AG09309 (cell line): ENCODE results near the gene SEL1L.
A peak's percentile ranks its signal among the peaks of the same experiment; 100 is the strongest.

ENCODE experiments used
- DNase-seq: peaks from one replicate; pipeline ENCODE4 v3.0.0-alpha.2; 2010; ENCODE audit warnings: low read depth
- H3K4me3 ChIP-seq: 2 replicates; pipeline ENCODE4 v1.5.1; 2011; ENCODE audit warnings: mild to moderate bottlenecking, low read depth, low read length, moderate library complexity; ENCODE audit not compliant: control insufficient read depth
- TF ChIP-seq, protein P1 (sequence below): IDR thresholded peaks from 2 replicates; pipeline ENCODE4 v1.5.1; 2011; ENCODE audit warnings: mild to moderate bottlenecking, low read depth, low read length, inconsistent platforms; ENCODE audit not compliant: insufficient read depth, control insufficient read depth; ENCODE audit errors: missing control alignments

The SEL1L gene

GRCh38 chr14:81455390-81455789 is 78.3 kb downstream of the SEL1L start:
- TF ChIP-seq, protein P1, sequence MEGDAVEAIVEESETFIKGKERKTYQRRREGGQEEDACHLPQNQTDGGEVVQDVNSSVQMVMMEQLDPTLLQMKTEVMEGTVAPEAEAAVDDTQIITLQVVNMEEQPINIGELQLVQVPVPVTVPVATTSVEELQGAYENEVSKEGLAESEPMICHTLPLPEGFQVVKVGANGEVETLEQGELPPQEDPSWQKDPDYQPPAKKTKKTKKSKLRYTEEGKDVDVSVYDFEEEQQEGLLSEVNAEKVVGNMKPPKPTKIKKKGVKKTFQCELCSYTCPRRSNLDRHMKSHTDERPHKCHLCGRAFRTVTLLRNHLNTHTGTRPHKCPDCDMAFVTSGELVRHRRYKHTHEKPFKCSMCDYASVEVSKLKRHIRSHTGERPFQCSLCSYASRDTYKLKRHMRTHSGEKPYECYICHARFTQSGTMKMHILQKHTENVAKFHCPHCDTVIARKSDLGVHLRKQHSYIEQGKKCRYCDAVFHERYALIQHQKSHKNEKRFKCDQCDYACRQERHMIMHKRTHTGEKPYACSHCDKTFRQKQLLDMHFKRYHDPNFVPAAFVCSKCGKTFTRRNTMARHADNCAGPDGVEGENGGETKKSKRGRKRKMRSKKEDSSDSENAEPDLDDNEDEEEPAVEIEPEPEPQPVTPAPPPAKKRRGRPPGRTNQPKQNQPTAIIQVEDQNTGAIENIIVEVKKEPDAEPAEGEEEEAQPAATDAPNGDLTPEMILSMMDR: no peak
- no peak overlapping the region for H3K4me3 ChIP-seq
- no peak for DNase-seq

GRCh38 chr14:81454572-81455218 is 79.0 kb downstream of the SEL1L start:
- DNase-seq: no peak
- H3K4me3 ChIP-seq: no peak overlapping the region
- TF ChIP-seq, protein P1: no peak

DNA sequence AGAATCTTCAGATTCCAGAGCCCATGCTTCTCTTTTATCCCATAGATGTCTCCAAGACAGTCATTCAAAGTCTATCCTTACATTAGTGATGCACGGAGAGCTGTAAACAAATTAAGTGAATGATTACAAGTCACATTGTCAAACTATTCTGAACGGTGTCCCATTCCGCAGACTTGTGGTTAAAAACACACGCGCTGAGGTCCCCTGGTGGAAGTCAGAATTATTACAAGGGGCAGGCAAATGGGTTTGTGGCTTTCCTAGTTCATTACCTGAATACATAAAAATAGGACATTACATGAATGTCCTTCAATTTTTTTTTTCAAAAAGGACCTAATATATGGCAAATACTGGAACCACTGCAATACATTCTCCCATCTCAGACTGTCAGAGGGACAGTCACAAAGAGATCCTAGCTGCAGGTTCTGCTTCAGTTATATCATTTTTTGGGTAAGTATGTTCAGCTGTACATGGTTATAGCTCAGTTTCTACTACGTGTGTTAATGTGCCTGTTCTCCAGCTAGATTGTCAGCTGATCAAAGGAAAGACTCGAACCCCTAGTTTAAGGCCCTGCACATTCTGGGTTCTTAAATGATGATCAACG is 80.4 kb downstream of the SEL1L start:
- H3K4me3 ChIP-seq: no peak overlapping the region
- DNase-seq: peak; percentile 8
- TF ChIP-seq, protein P1: peak; percentile 80

DNA sequence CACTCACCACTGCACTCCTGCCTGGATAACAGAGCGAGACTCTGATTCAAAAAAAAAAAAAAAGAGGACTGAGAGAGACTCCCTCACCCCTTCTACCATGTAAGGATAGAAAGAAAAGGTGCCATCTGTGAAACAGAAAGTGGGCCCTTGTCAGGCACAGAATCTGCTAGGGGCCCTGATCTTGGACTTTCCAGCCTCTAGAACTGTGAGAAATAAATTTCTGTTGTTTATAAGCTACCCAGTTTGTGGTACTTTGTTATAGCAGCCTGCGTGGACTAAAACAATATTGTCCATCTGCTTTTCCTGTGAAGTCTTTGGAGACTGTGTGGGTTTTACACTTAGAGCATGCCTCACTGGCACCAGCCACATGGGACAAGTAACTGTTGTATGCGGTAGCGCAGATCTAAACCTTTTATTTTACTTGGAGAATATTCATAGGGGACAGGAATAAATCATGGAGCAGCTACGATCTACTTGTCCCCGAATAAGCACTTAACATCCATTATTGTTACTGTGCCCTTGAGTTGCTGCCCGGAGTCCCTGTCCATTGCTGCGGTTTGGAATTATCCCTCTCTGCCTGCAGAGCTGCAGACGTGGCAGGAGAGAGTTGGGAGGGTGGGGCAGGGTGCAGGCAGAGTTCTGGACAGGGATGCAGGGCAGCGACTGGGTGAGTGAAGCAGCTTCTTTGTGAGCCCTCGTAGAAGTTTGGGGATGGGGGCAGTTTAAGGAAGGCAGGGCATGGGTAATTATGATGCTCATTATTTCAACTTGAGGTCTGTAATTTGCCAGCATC is 81.1 kb downstream of the SEL1L start:
- no peak for DNase-seq
- TF ChIP-seq, protein P1: no peak
- H3K4me3 ChIP-seq: no peak overlapping the region

GRCh38 chr14:81450976-81451375 is 82.7 kb downstream of the SEL1L start:
- TF ChIP-seq, protein P1: no peak
- DNase-seq: no peak
- H3K4me3 ChIP-seq: no peak overlapping the region

GRCh38 chr14:81450100-81450531 is 83.5 kb downstream of the SEL1L start:
- DNase-seq: no peak
- TF ChIP-seq, protein P1: no peak
- H3K4me3 ChIP-seq: no peak overlapping the region
